Thoracic aorta (tissue), 2 donors: ENCODE measurements around the gene SPC25. TPM values are rescaled to one million over a fixed set of nuclear protein-coding genes. Genes with fewer than 3 reads are reported as not detected.

Experiments
- ATAC-seq: fragments of 150-250 bp; one replicate; pipeline ENCODE4 v1.8.0; 2017; ENCODE audit warnings: low read depth; ENCODE audit not compliant: insufficient number of reproducible peaks, low FRiP score
- DNase-seq: peaks from one replicate; pipeline ENCODE4 v3.0.0-alpha.2; 2020; ENCODE audit warnings: low spot score
- H3K27ac ChIP-seq, 2 donors: fragments of 200-600 bp; sonication (generic); 1 replicate in 1 of 2; 2 replicates in 1 of 2; pipeline ENCODE4 v1.5.1; 2016; ENCODE audit warnings: mild to moderate bottlenecking in 2 of 2, moderate library complexity in 2 of 2
- H3K27me3 ChIP-seq: fragments of 200-600 bp; sonication (generic); replicated peaks from 2 replicates; pipeline ENCODE4 v1.6.0; 2016; ENCODE audit warnings: mild to moderate bottlenecking; ENCODE audit not compliant: insufficient read depth
- H3K36me3 ChIP-seq: fragments of 200-600 bp; sonication (generic); one replicate; pipeline ENCODE4 v1.5.1; 2016
- H3K4me1 ChIP-seq, 2 donors: fragments of 200-600 bp; sonication (generic); 1 replicate in 1 of 2; 2 replicates in 1 of 2; pipeline versions ENCODE4 v1.5.1 to v1.6.0; 2016; ENCODE audit warnings: low read depth in 2 of 2, mild to moderate bottlenecking in 1 of 2; ENCODE audit not compliant: control insufficient read depth in 1 of 2
- H3K4me3 ChIP-seq: fragments of 200-600 bp; sonication (generic); 2 replicates; pipeline ENCODE4 v1.5.1; 2016; ENCODE audit warnings: mild to moderate bottlenecking
- H3K9me3 ChIP-seq: fragments of 200-600 bp; sonication (generic); 2 replicates; pipeline ENCODE4 v1.5.1; 2016
- CTCF ChIP-seq: fragments of 200-600 bp; sonication (generic); IDR thresholded peaks from one replicate; pipeline ENCODE4 v1.5.1; 2019; ENCODE audit warnings: antibody characterized with exemption
- total RNA-seq, 2 donors: library from RNA; depleted of rRNA; stranded (reverse); fragments of >200 nt; gene quantifications; one replicate each; pipeline versions ENCODE4 v1.1.0 to v1.2.3, GENCODE V29; 2016

SPC25 gene
- total RNA-seq, 2 donors from 2014 or later, result 1.1 TPM; not detected in 1

GRCh38 chr2:168858146-168858545, 32.1 kb downstream of the SPC25 start:
- Histone ChIP-seq H3K4me3 (no peak overlapping the region), H3K9me3 (no peaks in the 10 kb centered on the region), H3K27ac (no peak overlapping the region), H3K36me3 (no peaks in the 10 kb centered on the region), H3K4me1 (no peaks in the 10 kb centered on the region), H3K27me3 (no peaks in the 10 kb centered on the region)
- DNase-seq (no peak), ATAC-seq (no peak)
- no peak for TF ChIP-seq CTCF

- no peaks in the 10 kb centered on the region for H3K4me1 ChIP-seq
- ATAC-seq, result no peak
- H3K27ac ChIP-seq, result no peak overlapping the region
- no peaks in the 10 kb centered on the region for H3K9me3 ChIP-seq
- no peaks in the 10 kb centered on the region for H3K36me3 ChIP-seq
- no peak overlapping the region for H3K4me3 ChIP-seq
- H3K27me3 ChIP-seq, result no peaks in the 10 kb centered on the region
- no peak for TF ChIP-seq CTCF
- DNase-seq, result no peak
These were observed 34.6 kb downstream of the SPC25 start for GRCh38 chr2:168855601-168856000.

- H3K9me3 ChIP-seq, result no peaks in the 10 kb centered on the region
- H3K36me3 ChIP-seq, result no peaks in the 10 kb centered on the region
These were observed 35.6 kb downstream of the SPC25 start for GRCh38 chr2:168854651-168855050.

GRCh38 chr2:168853471-168853870, 36.8 kb downstream of the SPC25 start:
- no peak for TF ChIP-seq CTCF
- Histone ChIP-seq H3K4me1 (no peaks in the 10 kb centered on the region), H3K27ac (no peak overlapping the region), H3K36me3 (no peaks in the 10 kb centered on the region), H3K4me3 (no peak overlapping the region), H3K27me3 (no peaks in the 10 kb centered on the region), H3K9me3 (no peaks in the 10 kb centered on the region)
- ATAC-seq (no peak), DNase-seq (no peak)

More at GRCh38 chr2:168854651-168855050, 35.6 kb downstream of the SPC25 start:
- ATAC-seq (no peak), DNase-seq (no peak)
- Histone ChIP-seq H3K4me1 (no peaks in the 10 kb centered on the region), H3K4me3 (no peak overlapping the region), H3K27me3 (no peaks in the 10 kb centered on the region), H3K27ac (no peak overlapping the region)
- TF ChIP-seq CTCF, result no peak

- no peak overlapping the region for H3K27ac ChIP-seq
- no peaks in the 10 kb centered on the region for H3K4me1 ChIP-seq
- H3K4me3 ChIP-seq, result no peak overlapping the region
- ATAC-seq, result no peak
- DNase-seq, result no peak
- no peaks in the 10 kb centered on the region for H3K9me3 ChIP-seq
- no peak for TF ChIP-seq CTCF
- no peaks in the 10 kb centered on the region for H3K27me3 ChIP-seq
- no peaks in the 10 kb centered on the region for H3K36me3 ChIP-seq
These were observed 37.7 kb downstream of the SPC25 start for GRCh38 chr2:168852481-168852880.
